Measurements from ENCODE around the gene HJV. TPM values are rescaled to one million over a fixed set of nuclear protein-coding genes. Genes with fewer than 3 reads are reported as not detected.

Gene HJV
- total RNA-seq, 1 experiment from 2014 or later: not detected

GRCh38 chr1:145977486-145978470, 43.8 kb downstream of the HJV start:
- intact Hi-C loops (cut with micrococcal nuclease; ENCODE audit: unreplicated experiment) (loop anchor here (5.0 kb wide), 1 partner anchor 35 kb away; no protein-coding TSS in a partner anchor), in situ Hi-C loops (cut with HindIII; ENCODE audit: low pct_unique_long_range_greater_than_20kb, low sequenced_read_pairs) (no loop called here)
- Histone ChIP-seq H3K9me3 (ENCODE audit: control insufficient read depth, insufficient read depth, low read depth, low read length) (no peaks in the 10 kb centered on the region), H3K36me3 (ENCODE audit: control insufficient read depth, insufficient read depth, low read length) (no peaks in the 10 kb centered on the region), H3K27me3 (ENCODE audit: control insufficient read depth, insufficient read depth, low read length) (no peaks in the 10 kb centered on the region), H3K4me1 (ENCODE audit: control insufficient read depth, insufficient read depth, low read length) (0 out of 2 replicates have a peak, but pooled peaks cover 4% of the 10 kb centered on the region), H3K4me3 (ENCODE audit: low read depth in 2 of 2, low read length in 2 of 2) (no peak overlapping the region), H3K27ac (ENCODE audit: low read length) (no peak overlapping the region)
- DNase-seq (ENCODE audit: low read depth, low spot score) (no peak), ATAC-seq (peak; percentile 93)
- TSS peak; percentile 100 for BruUV-seq (replicated peaks)
- CTCF ChIA-PET: interaction anchor here (1.2 to 1.4 kb wide), 4 partner anchors 15 to 34 kb away, joined by 7 to 12 read pairs (median 8); no protein-coding TSS in a partner anchor
- POLR2A ChIA-PET: no interaction called here
- no peak for TF ChIP-seq REST (IDR thresholded peaks at IDR 0.05; ENCODE audit: insufficient read depth in 1 of 2, low read depth in 2 of 2, low read length in 1 of 2)
- TF ChIP-seq CTCF (IDR thresholded peaks at IDR 0.05): peak; percentile 91
- TF ChIP-seq POLR2AphosphoS5 (IDR thresholded peaks at IDR 0.05; ENCODE audit: low read depth, low read length): no peak
- TF ChIP-seq TCF7L2 (IDR thresholded peaks at IDR 0.05; ENCODE audit: low read depth, low read length): no peak

GRCh38 chr1:145977016-145977415, 44.5 kb downstream of the HJV start:
- POLR2A ChIA-PET: no interaction called here
- in situ Hi-C loops (cut with HindIII; ENCODE audit: low pct_unique_long_range_greater_than_20kb, low sequenced_read_pairs): no loop called here

More at GRCh38 chr1:145977016-145977415, 44.5 kb downstream of the HJV start:
- TF ChIP-seq CTCF (IDR thresholded peaks at IDR 0.05) (no peak), REST (IDR thresholded peaks at IDR 0.05; ENCODE audit: insufficient read depth in 1 of 2, low read depth in 2 of 2, low read length in 1 of 2) (no peak), POLR2AphosphoS5 (IDR thresholded peaks at IDR 0.05; ENCODE audit: low read depth, low read length) (no peak), SIN3A (IDR thresholded peaks at IDR 0.05; ENCODE audit: borderline replicate concordance, insufficient read depth, low read depth, low read length) (no peak), TCF7L2 (IDR thresholded peaks at IDR 0.05; ENCODE audit: low read depth, low read length) (no peak)
- no TSS peak for BruUV-seq (replicated peaks)
- intact Hi-C loops (cut with micrococcal nuclease; ENCODE audit: unreplicated experiment): loop anchor here (5.0 kb wide), 1 partner anchor 35 kb away; no protein-coding TSS in a partner anchor
- ATAC-seq (peak; percentile 31; the same call in 1 of the 2 replicates), DNase-seq (ENCODE audit: low read depth, low spot score) (no peak)
- no peaks in the 10 kb centered on the region for H3K27me3 ChIP-seq (ENCODE audit: control insufficient read depth, insufficient read depth, low read length)
- no peaks in the 10 kb centered on the region for H3K9me3 ChIP-seq (ENCODE audit: control insufficient read depth, insufficient read depth, low read depth, low read length)
- CTCF ChIA-PET: interaction anchor here (0.9 to 1.4 kb wide), 4 partner anchors 14 to 35 kb away, joined by 4 to 12 read pairs (median 7); no protein-coding TSS in a partner anchor
- no peaks in the 10 kb centered on the region for H3K36me3 ChIP-seq (ENCODE audit: control insufficient read depth, insufficient read depth, low read length)
- H3K27ac ChIP-seq (ENCODE audit: low read length): no peak overlapping the region
- H3K4me1 ChIP-seq (ENCODE audit: control insufficient read depth, insufficient read depth, low read length): 0 out of 2 replicates have a peak, but pooled peaks cover 4% of the 10 kb centered on the region
- no peak overlapping the region for H3K4me3 ChIP-seq (ENCODE audit: low read depth in 2 of 2, low read length in 2 of 2)

Data from Panc1 (cell line).